Neural crest cell (in vitro differentiated cells): ENCODE data around the gene ARHGAP22. TPM values are rescaled to one million over a fixed set of nuclear protein-coding genes. Genes with fewer than 3 reads are reported as not detected.
A peak's percentile ranks its signal among the peaks of the same experiment; 100 is the strongest.

ENCODE experiments used
- DNase-seq: peaks from one replicate; pipeline ENCODE4 v3.0.0; 2021; ENCODE audit warnings: low read depth, mixed read lengths, low spot score
- H3K27ac Mint-ChIP-seq: one replicate; pipeline ENCODE4 v1.8.0; 2021; ENCODE audit warnings: mild to moderate bottlenecking, mixed read lengths; ENCODE audit not compliant: unreplicated experiment
- H3K27me3 Mint-ChIP-seq: 2 replicates; pipeline ENCODE4 v1.8.0; 2021; ENCODE audit warnings: low read depth, mild to moderate bottlenecking, mixed read lengths
- H3K36me3 Mint-ChIP-seq: 2 replicates; pipeline ENCODE4 v1.8.0; 2021; ENCODE audit warnings: low read depth, mild to moderate bottlenecking, mixed read lengths
- H3K4me1 Mint-ChIP-seq: 2 replicates; pipeline ENCODE4 v1.8.0; 2021; ENCODE audit warnings: mixed read lengths
- H3K4me3 Mint-ChIP-seq: one replicate; pipeline ENCODE4 v1.8.0; 2021; ENCODE audit warnings: mild to moderate bottlenecking, mixed read lengths
- H3K9me3 Mint-ChIP-seq: 2 replicates; pipeline ENCODE4 v1.8.0; 2021; ENCODE audit warnings: mixed read lengths
- CTCF ChIP-seq: fragments of 200-600 bp; sonication (generic); conservative IDR thresholded peaks from 2 replicates; pipeline ENCODE4 v1.5.0; 2021; ENCODE audit warnings: antibody characterized with exemption, mild to moderate bottlenecking
- total RNA-seq: library from RNA; stranded (reverse); gene quantifications from 2 replicates; pipeline ENCODE4 v1.2.1, GENCODE V29; 2021

ARHGAP22 gene
- total RNA-seq, 1 donor from 2014 or later, result 5.2 TPM

GRCh38 chr10:48520184-48520506, 84.7 kb downstream of the ARHGAP22 start:
- TF ChIP-seq CTCF, result no peak
- H3K4me1 Mint-ChIP-seq, result peaks cover 31% of the 10 kb centered on the region
- H3K27me3 Mint-ChIP-seq, result peaks cover 15% of the 10 kb centered on the region
- H3K36me3 Mint-ChIP-seq, result peaks cover 3% of the 10 kb centered on the region
- no peak for DNase-seq
- H3K9me3 Mint-ChIP-seq, result peaks cover 3% of the 10 kb centered on the region
- H3K27ac Mint-ChIP-seq, result peak overlapping the region; percentile 81
- H3K4me3 Mint-ChIP-seq, result peak overlapping the region; percentile 18

- Mint-ChIP-seq H3K4me3 (peak overlapping the region; percentile 18), H3K27ac (no peak overlapping the region), H3K27me3 (peaks cover 10% of the 10 kb centered on the region), H3K4me1 (peaks cover 31% of the 10 kb centered on the region), H3K36me3 (peaks cover 5% of the 10 kb centered on the region), H3K9me3 (peaks cover 4% of the 10 kb centered on the region)
- DNase-seq, result no peak
- TF ChIP-seq CTCF, result no peak
These were observed 85.2 kb downstream of the ARHGAP22 start for GRCh38 chr10:48519481-48520183.

GRCh38 chr10:48518986-48519385, 85.9 kb downstream of the ARHGAP22 start:
- Mint-ChIP-seq H3K4me1 (peaks cover 31% of the 10 kb centered on the region), H3K4me3 (peak overlapping the region; percentile 38), H3K9me3 (peaks cover 4% of the 10 kb centered on the region), H3K36me3 (peaks cover 8% of the 10 kb centered on the region), H3K27ac (peak overlapping the region; percentile 67), H3K27me3 (peaks cover 8% of the 10 kb centered on the region)
- no peak for DNase-seq
- TF ChIP-seq CTCF, result no peak

- H3K9me3 Mint-ChIP-seq, result peaks cover 8% of the 10 kb centered on the region
- peaks cover 8% of the 10 kb centered on the region for H3K27me3 Mint-ChIP-seq
- peaks cover 31% of the 10 kb centered on the region for H3K4me1 Mint-ChIP-seq
- peaks cover 13% of the 10 kb centered on the region for H3K36me3 Mint-ChIP-seq
- no peak overlapping the region for H3K4me3 Mint-ChIP-seq
- TF ChIP-seq CTCF, result no peak
- peak overlapping the region; percentile 23 for H3K27ac Mint-ChIP-seq
- DNase-seq, result no peak
These were observed 86.7 kb downstream of the ARHGAP22 start for GRCh38 chr10:48517911-48518811.

GRCh38 chr10:48517482-48517881, 87.4 kb downstream of the ARHGAP22 start:
- no peak for DNase-seq
- Mint-ChIP-seq H3K36me3 (peaks cover 17% of the 10 kb centered on the region), H3K4me1 (peaks cover 31% of the 10 kb centered on the region), H3K27me3 (peaks cover 4% of the 10 kb centered on the region), H3K9me3 (peaks cover 8% of the 10 kb centered on the region), H3K27ac (no peak overlapping the region), H3K4me3 (no peak overlapping the region)
- TF ChIP-seq CTCF, result no peak
